H1 (cell line): ENCODE measurements around the gene RASSF5. TPM values are rescaled to one million over a fixed set of nuclear protein-coding genes. Genes with fewer than 3 reads are reported as not detected.

Source experiments
- CTCF ChIA-PET: fragments of 300-600 bp; sonication (Branson Sonifier 250); formaldehyde crosslinking; loops from one replicate; lab custom pipeline; 2021; ENCODE audit not compliant: partially characterized antibody; lab: Charles Lee
- POLR2A ChIA-PET: fragments of 300-600 bp; sonication (Branson Sonifier 250); formaldehyde crosslinking; loops from one replicate; lab custom pipeline; 2021; ENCODE audit warnings: inconsistent platforms; ENCODE audit not compliant: partially characterized antibody; lab: Charles Lee
- DNase-seq, 2 experiments: peaks; one replicate each; pipeline versions ENCODE4 v3.0.0 to v3.0.0-alpha.2; 2010 to 2022; ENCODE audit warnings: low spot score in 2 of 2, low read depth in 1 of 2, mixed read lengths in 1 of 2
- FAIRE-seq: peaks from 2 replicates; lab custom pipeline; 2011; peaks lifted over from hg19 to GRCh38; lab: Jason Lieb, UNC
- H2AFZ ChIP-seq: 2 replicates; pipeline ENCODE4 v1.8.1; 2012; ENCODE audit warnings: low read length, inconsistent platforms
- H2AK5ac ChIP-seq: 2 replicates; pipeline ENCODE4 v1.6.1; 2013; ENCODE audit warnings: low read depth, low read length
- H2BK120ac ChIP-seq: replicated peaks from 2 replicates; pipeline ENCODE3; 2013; ENCODE audit warnings: low read depth, low read length, inconsistent platforms
- H2BK12ac ChIP-seq: 2 replicates; pipeline ENCODE4 v1.6.1; 2013; ENCODE audit warnings: low read depth, low read length
- H2BK15ac ChIP-seq: 2 replicates; pipeline ENCODE4 v1.6.1; 2013; ENCODE audit warnings: low read length
- H2BK20ac ChIP-seq: 2 replicates; pipeline ENCODE4 v1.6.1; 2013; ENCODE audit warnings: low read length
- H2BK5ac ChIP-seq: 2 replicates; pipeline ENCODE4 v1.6.1; 2013; ENCODE audit warnings: low read depth, low read length
- H3K14ac ChIP-seq: 2 replicates; pipeline ENCODE4 v1.6.1; 2013; ENCODE audit warnings: inconsistent platforms; ENCODE audit not compliant: insufficient read length
- H3K18ac ChIP-seq: 2 replicates; pipeline ENCODE4 v1.6.1; 2013; ENCODE audit warnings: low read length; ENCODE audit errors: extremely low read depth
- H3K23ac ChIP-seq: 2 replicates; pipeline ENCODE4 v1.6.1; 2013; ENCODE audit warnings: inconsistent platforms; ENCODE audit not compliant: insufficient read length
- H3K23me2 ChIP-seq: 2 replicates; pipeline ENCODE4 v1.6.1; 2013; ENCODE audit warnings: low read depth, low read length
- H3K27ac ChIP-seq: 2 replicates; pipeline ENCODE4 v1.6.1; 2011; ENCODE audit warnings: low read depth, low read length, inconsistent platforms
- H3K27me3 ChIP-seq, 4 experiments: replicated peaks in 1 of 4; 1 replicate in 1 of 4; 2 replicates in 3 of 4; pipeline versions ENCODE4 v1.6.1 to v1.8.1; 2011 to 2013; ENCODE audit warnings: low read length in 3 of 4, mild to moderate bottlenecking in 3 of 4, inconsistent platforms in 2 of 4, mixed read lengths in 2 of 4, moderate library complexity in 1 of 4; ENCODE audit not compliant: control insufficient read depth in 3 of 4, insufficient read depth in 3 of 4; ENCODE audit errors: extremely low read depth in 1 of 4
- H3K36me3 ChIP-seq, 4 experiments: 2 replicates each; pipeline versions ENCODE4 v1.6.1 to v1.8.1; 2011 to 2013; ENCODE audit warnings: mild to moderate bottlenecking in 4 of 4, low read length in 3 of 4, moderate library complexity in 2 of 4, control low read depth in 1 of 4, inconsistent platforms in 1 of 4; ENCODE audit not compliant: insufficient read depth in 4 of 4, control insufficient read depth in 2 of 4
- H3K4ac ChIP-seq: replicated peaks from 2 replicates; pipeline ENCODE3; 2013; ENCODE audit warnings: low read length, low read depth, mixed read lengths, inconsistent platforms; ENCODE audit not compliant: insufficient read length
- H3K4me1 ChIP-seq, 4 experiments: replicated peaks in 1 of 4; 1 replicate in 1 of 4; 2 replicates in 3 of 4; pipeline versions ENCODE4 v1.6.1 to v1.8.1; 2011 to 2013; ENCODE audit warnings: low read length in 3 of 4, inconsistent platforms in 2 of 4, mixed read lengths in 1 of 4; ENCODE audit not compliant: insufficient read depth in 4 of 4, control insufficient read depth in 3 of 4
- H3K4me2 ChIP-seq, 2 experiments: 2 replicates each; pipeline versions ENCODE4 v1.6.1 to v1.8.1; 2011 to 2013; ENCODE audit warnings: low read depth in 2 of 2, low read length in 2 of 2, control low read depth in 1 of 2, inconsistent platforms in 1 of 2, mild to moderate bottlenecking in 1 of 2; ENCODE audit not compliant: insufficient read depth in 1 of 2
- H3K4me3 ChIP-seq, 4 experiments: fragments of 200-600, 300-600 bp in 1 of 4; sonication (generic), shearing (Covaris generic), sonication (Bioruptor Twin) in 1 of 4; 2 replicates each; pipeline versions ENCODE4 v1.5.1 to v1.8.1; 2011 to 2016; ENCODE audit warnings: low read length in 4 of 4, low read depth in 3 of 4, control low read depth in 2 of 4, inconsistent platforms in 2 of 4, mild to moderate bottlenecking in 2 of 4, mixed read lengths in 1 of 4, moderate library complexity in 1 of 4; ENCODE audit not compliant: insufficient read depth in 2 of 4; ENCODE audit errors: extremely low read depth in 1 of 4
- H3K56ac ChIP-seq: replicated peaks from 2 replicates; pipeline ENCODE3; 2013; ENCODE audit warnings: low read depth, mild to moderate bottlenecking, mixed read lengths, low read length, inconsistent platforms; ENCODE audit not compliant: insufficient read length
- H3K79me1 ChIP-seq: 2 replicates; pipeline ENCODE4 v1.6.1; 2013; ENCODE audit warnings: low read depth, low read length, control low read depth
- H3K79me2 ChIP-seq, 2 experiments: 2 replicates each; pipeline versions ENCODE4 v1.6.1 to v1.8.1; 2012 to 2013; ENCODE audit warnings: low read length in 2 of 2, mild to moderate bottlenecking in 2 of 2, inconsistent platforms in 1 of 2; ENCODE audit not compliant: insufficient read depth in 2 of 2, control insufficient read depth in 1 of 2
- H3K9ac ChIP-seq, 4 experiments: replicated peaks in 1 of 4; 1 replicate in 1 of 4; 2 replicates in 3 of 4; pipeline versions ENCODE4 v1.6.1 to v1.8.1; 2011 to 2013; ENCODE audit warnings: low read depth in 3 of 4, low read length in 3 of 4, control low read depth in 2 of 4, mild to moderate bottlenecking in 2 of 4, moderate library complexity in 2 of 4, inconsistent platforms in 1 of 4; ENCODE audit errors: extremely low read depth in 1 of 4
- H3K9me3 ChIP-seq, 2 experiments: 2 replicates each; pipeline versions ENCODE4 v1.6.1 to v1.8.1; 2012 to 2013; ENCODE audit warnings: mild to moderate bottlenecking in 2 of 2, moderate library complexity in 2 of 2, control low read depth in 1 of 2, inconsistent platforms in 1 of 2, low read depth in 1 of 2, low read length in 1 of 2, mixed read lengths in 1 of 2; ENCODE audit not compliant: insufficient read depth in 2 of 2
- H4K20me1 ChIP-seq, 2 experiments: replicated peaks in 1 of 2; 2 replicates each; pipeline versions ENCODE3 to v1.8.1; 2011 to 2013; ENCODE audit warnings: inconsistent platforms in 2 of 2, low read length in 2 of 2, mild to moderate bottlenecking in 1 of 2; ENCODE audit not compliant: insufficient read depth in 2 of 2, control insufficient read depth in 1 of 2
- H4K5ac ChIP-seq: 2 replicates; pipeline ENCODE4 v1.6.1; 2013; ENCODE audit warnings: low read length, low read depth, mixed read lengths, inconsistent platforms; ENCODE audit not compliant: insufficient read length
- H4K8ac ChIP-seq: 2 replicates; pipeline ENCODE4 v1.8.0; 2013; ENCODE audit warnings: mild to moderate bottlenecking, moderate library complexity, low read length, inconsistent platforms; ENCODE audit not compliant: insufficient read depth; ENCODE audit errors: extremely low read depth
- H4K91ac ChIP-seq: replicated peaks from 2 replicates; pipeline ENCODE3; 2013; ENCODE audit warnings: low read length, mixed read lengths, inconsistent platforms; ENCODE audit not compliant: insufficient read length
- POLR2A ChIP-seq, 2 experiments: IDR thresholded peaks; 1 replicate in 1 of 2; 2 replicates in 1 of 2; pipeline ENCODE4 v1.6.1; 2011; ENCODE audit warnings: low read depth in 2 of 2, low read length in 2 of 2, mild to moderate bottlenecking in 2 of 2; ENCODE audit errors: control extremely low read depth in 1 of 2
- RBBP5 ChIP-seq: IDR thresholded peaks from 2 replicates; pipeline ENCODE4 v1.7.1; 2012; ENCODE audit warnings: low read depth, mild to moderate bottlenecking, inconsistent platforms, low read length, moderate library complexity, borderline replicate concordance
- WGBS, 2 experiments: shearing (Covaris generic) in 1 of 2; methylation state at CpG; one replicate each; pipeline versions ENCODE4 v1.1.6 to v1.1.7; 2013 to 2015; ENCODE audit warnings: low lambda C conversion rate in 2 of 2, mixed read lengths in 2 of 2, inconsistent platforms in 1 of 2, low coverage in 1 of 2, missing lambda C conversion rate in 1 of 2; ENCODE audit not compliant: insufficient replicate concordance in 2 of 2, insufficient coverage in 1 of 2, insufficient read length in 1 of 2; ENCODE audit errors: extremely low coverage in 1 of 2, missing lambda C conversion rate in 1 of 2; 5-methylcytosine and 5-hydroxymethylcytosine counted together
- polyA plus RNA-seq, 7 experiments: library from polyadenylated mRNA; depleted of rRNA in 3 of 7; stranded (reverse) in 5 of 7; unstranded in 2 of 7; fragments of >200 nt in 5 of 7; fragments of 200-250 nt in 2 of 7; gene quantifications; 1 replicate in 5 of 7; 2 replicates in 1 of 7; 4 replicates in 1 of 7; pipeline versions ENCODE4 v1.2.1 to v1.2.3, GENCODE V29; 2011 to 2013; ENCODE audit warnings: missing spikeins in 2 of 7, mixed read lengths in 2 of 7
- total RNA-seq: library from RNA; stranded (reverse); fragmentation: NEBNext Ultra II Directional; extraction: Animal tissue kit (Norgen Biotek cat#: 25700); gene quantifications from 2 replicates; pipeline ENCODE4 v1.2.1, GENCODE V29; 2021

RASSF5 gene
- total and polyA plus RNA-seq, 2 of the 8 experiments (the other 6 are each of a cell fraction or from before 2014, with no cell fraction given), result 0.82 to 1.8 TPM

- no peaks in the 10 kb centered on the region for H3K23me2 ChIP-seq
- H3K4me2 ChIP-seq, result no peak overlapping the region
- no peak overlapping the region for H4K91ac ChIP-seq
- no peak overlapping the region for H3K56ac ChIP-seq
- 95% methylated on average over 9 of the region's 9 CpGs; no CpG with 5 or more reads in 1 of the 2 experiments for WGBS, 2 experiments
- DNase-seq, result no peak
- H3K23ac ChIP-seq, result no peak overlapping the region
- no peak overlapping the region for H3K18ac ChIP-seq
- no peaks in the 10 kb centered on the region for H3K27me3 ChIP-seq
- no peaks in the 10 kb centered on the region for H3K79me1 ChIP-seq
- CTCF ChIA-PET, result interaction anchor here (0.8 to 4.3 kb wide), 26 partner anchors 8 to 389 kb away, joined by 3 to 27 read pairs (median 6); partner anchors contain the start of genes EIF2D and IKBKE
- H3K14ac ChIP-seq, result no peak overlapping the region
- no peak overlapping the region for H4K5ac ChIP-seq
- no peak for FAIRE-seq
- H2AK5ac ChIP-seq, result no peak overlapping the region
- H2BK5ac ChIP-seq, result no peak overlapping the region
- H4K20me1 ChIP-seq, result no peaks in the 10 kb centered on the region
- H3K4me1 ChIP-seq, result no peaks in the 10 kb centered on the region
- no peak overlapping the region for H3K4me3 ChIP-seq
- no peak overlapping the region for H2BK120ac ChIP-seq
- no peaks in the 10 kb centered on the region for H3K79me2 ChIP-seq
- H2AFZ ChIP-seq, result no peak overlapping the region
- H4K8ac ChIP-seq, result no peak overlapping the region
- no peak overlapping the region for H2BK12ac ChIP-seq
- H3K36me3 ChIP-seq, result peaks cover 2 to 23% (median 13%) of the 10 kb centered on the region in 4 experiments; a peak in 7 of 8 replicates
- POLR2A ChIA-PET, result interaction anchor here (0.8 to 1.5 kb wide), 2 partner anchors 24 to 40 kb away, joined by 3 to 4 read pairs; no protein-coding TSS in a partner anchor
- no peak overlapping the region for H3K4ac ChIP-seq
- H3K9me3 ChIP-seq, result no peaks in the 10 kb centered on the region
- H2BK20ac ChIP-seq, result no peak overlapping the region
- no peak overlapping the region for H3K9ac ChIP-seq
- no peak for TF ChIP-seq RBBP5
- no peak for TF ChIP-seq POLR2A (IDR thresholded peaks at IDR 0.05; ENCODE audit: control extremely low read depth in 1 of 2, low read depth in 2 of 2, low read length in 2 of 2)
- TF ChIP-seq, all 59 proteins: peak for 0
- H2BK15ac ChIP-seq, result no peak overlapping the region
- no peak overlapping the region for H3K27ac ChIP-seq
Measured at GRCh38 chr1:206591696-206592095, 84.4 kb downstream of the RASSF5 start.
